ENCODE results near the gene C7orf25. TPM values are rescaled to one million over a fixed set of nuclear protein-coding genes. Genes with fewer than 3 reads are reported as not detected.
A peak's percentile ranks its signal among the peaks of the same experiment; 100 is the strongest.

Gene C7orf25
- total RNA-seq, 1 donor from 2014 or later, result 5.8 TPM

DNA sequence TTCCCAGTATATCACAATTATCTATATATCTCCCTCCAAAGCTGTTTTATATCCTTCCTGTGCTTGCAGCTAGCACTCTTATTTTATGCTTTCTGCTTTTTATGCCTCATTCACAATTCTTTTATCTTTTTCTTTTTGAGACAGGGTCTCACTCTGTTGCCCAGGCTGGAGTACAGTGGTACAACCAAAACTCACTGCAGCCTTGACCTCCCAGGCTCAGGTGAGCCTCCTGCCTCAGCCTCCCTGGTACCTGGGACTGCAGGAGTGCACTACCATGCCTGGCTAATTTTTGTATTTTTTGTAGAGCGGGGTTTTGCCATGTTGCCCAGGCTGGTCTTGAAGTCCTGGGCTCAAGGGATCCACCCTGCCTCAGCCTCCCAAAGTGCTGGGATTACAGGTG lies 5.7 kb downstream of the C7orf25 start:
- H3K36me3 Mint-ChIP-seq, result peaks cover 3% of the 10 kb centered on the region
- TF ChIP-seq, protein P1, sequence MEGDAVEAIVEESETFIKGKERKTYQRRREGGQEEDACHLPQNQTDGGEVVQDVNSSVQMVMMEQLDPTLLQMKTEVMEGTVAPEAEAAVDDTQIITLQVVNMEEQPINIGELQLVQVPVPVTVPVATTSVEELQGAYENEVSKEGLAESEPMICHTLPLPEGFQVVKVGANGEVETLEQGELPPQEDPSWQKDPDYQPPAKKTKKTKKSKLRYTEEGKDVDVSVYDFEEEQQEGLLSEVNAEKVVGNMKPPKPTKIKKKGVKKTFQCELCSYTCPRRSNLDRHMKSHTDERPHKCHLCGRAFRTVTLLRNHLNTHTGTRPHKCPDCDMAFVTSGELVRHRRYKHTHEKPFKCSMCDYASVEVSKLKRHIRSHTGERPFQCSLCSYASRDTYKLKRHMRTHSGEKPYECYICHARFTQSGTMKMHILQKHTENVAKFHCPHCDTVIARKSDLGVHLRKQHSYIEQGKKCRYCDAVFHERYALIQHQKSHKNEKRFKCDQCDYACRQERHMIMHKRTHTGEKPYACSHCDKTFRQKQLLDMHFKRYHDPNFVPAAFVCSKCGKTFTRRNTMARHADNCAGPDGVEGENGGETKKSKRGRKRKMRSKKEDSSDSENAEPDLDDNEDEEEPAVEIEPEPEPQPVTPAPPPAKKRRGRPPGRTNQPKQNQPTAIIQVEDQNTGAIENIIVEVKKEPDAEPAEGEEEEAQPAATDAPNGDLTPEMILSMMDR (IDR thresholded peaks at IDR 0.05; ENCODE audit: unreplicated experiment), result no peak
- H3K4me3 Mint-ChIP-seq, result no peak overlapping the region
- DNase-seq (ENCODE audit: low spot score in 2 of 2, unreplicated experiment in 2 of 2), result no peak
- no peak overlapping the region for H3K27ac Mint-ChIP-seq
- no peaks in the 10 kb centered on the region for H3K9me3 Mint-ChIP-seq
- H3K27me3 Mint-ChIP-seq (ENCODE audit: low read depth), result peaks cover 6% of the 10 kb centered on the region
- peaks cover 13% of the 10 kb centered on the region for H3K4me1 Mint-ChIP-seq

DNA sequence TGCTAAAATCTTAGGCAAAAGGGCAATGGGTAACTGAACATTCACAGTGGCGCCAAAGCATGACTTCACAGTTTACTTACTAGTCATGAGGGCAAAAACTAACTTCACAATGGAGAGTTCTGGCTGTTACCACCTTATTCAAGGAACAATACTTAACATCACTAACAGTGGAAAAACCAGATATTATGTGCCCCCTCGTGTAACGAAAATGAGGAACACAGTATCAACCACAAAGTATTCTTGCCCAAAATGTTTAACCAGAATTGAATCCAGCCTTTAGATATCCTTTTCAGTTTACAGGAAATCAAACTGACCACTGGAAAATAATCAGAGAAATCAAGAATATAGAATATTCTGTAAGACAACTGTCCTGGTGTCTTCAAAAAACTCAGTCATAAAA lies 9.5 kb downstream of the C7orf25 start:
- H3K9me3 Mint-ChIP-seq, result peaks cover 12% of the 10 kb centered on the region
- no peak for DNase-seq (ENCODE audit: low spot score in 2 of 2, unreplicated experiment in 2 of 2)
- H3K4me3 Mint-ChIP-seq, result no peak overlapping the region
- peaks cover 6% of the 10 kb centered on the region for H3K27me3 Mint-ChIP-seq (ENCODE audit: low read depth)
- H3K36me3 Mint-ChIP-seq, result no peaks in the 10 kb centered on the region
- no peak overlapping the region for H3K27ac Mint-ChIP-seq
- TF ChIP-seq, protein P1 (IDR thresholded peaks at IDR 0.05; ENCODE audit: unreplicated experiment), result no peak
- H3K4me1 Mint-ChIP-seq, result no peaks in the 10 kb centered on the region

DNA sequence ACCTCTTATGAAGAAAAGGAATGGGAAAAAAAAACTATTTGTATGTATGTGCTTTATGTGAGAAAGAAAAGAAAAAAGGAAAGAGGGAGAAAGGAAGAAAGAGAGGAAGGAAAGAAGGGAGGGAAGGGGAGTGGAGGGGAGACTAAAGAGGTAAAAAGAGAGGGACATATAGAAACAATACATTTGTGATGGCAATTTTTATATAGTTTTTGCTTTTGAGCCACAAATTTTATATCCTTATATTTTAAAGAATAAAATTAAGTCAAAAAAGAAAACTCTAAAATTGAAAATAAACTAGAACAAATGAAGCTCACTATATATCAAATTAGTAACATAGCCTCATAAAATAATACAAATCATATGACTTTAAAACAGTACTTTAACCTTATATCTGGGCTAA lies 11.0 kb downstream of the C7orf25 start:
- peaks cover 25% of the 10 kb centered on the region for H3K9me3 Mint-ChIP-seq
- no peak for DNase-seq (ENCODE audit: low spot score in 2 of 2, unreplicated experiment in 2 of 2)
- no peaks in the 10 kb centered on the region for H3K36me3 Mint-ChIP-seq
- no peak overlapping the region for H3K27ac Mint-ChIP-seq
- peaks cover 6% of the 10 kb centered on the region for H3K27me3 Mint-ChIP-seq (ENCODE audit: low read depth)
- TF ChIP-seq, protein P1 (IDR thresholded peaks at IDR 0.05; ENCODE audit: unreplicated experiment), result no peak
- H3K4me1 Mint-ChIP-seq, result no peaks in the 10 kb centered on the region
- H3K4me3 Mint-ChIP-seq, result no peak overlapping the region

DNA sequence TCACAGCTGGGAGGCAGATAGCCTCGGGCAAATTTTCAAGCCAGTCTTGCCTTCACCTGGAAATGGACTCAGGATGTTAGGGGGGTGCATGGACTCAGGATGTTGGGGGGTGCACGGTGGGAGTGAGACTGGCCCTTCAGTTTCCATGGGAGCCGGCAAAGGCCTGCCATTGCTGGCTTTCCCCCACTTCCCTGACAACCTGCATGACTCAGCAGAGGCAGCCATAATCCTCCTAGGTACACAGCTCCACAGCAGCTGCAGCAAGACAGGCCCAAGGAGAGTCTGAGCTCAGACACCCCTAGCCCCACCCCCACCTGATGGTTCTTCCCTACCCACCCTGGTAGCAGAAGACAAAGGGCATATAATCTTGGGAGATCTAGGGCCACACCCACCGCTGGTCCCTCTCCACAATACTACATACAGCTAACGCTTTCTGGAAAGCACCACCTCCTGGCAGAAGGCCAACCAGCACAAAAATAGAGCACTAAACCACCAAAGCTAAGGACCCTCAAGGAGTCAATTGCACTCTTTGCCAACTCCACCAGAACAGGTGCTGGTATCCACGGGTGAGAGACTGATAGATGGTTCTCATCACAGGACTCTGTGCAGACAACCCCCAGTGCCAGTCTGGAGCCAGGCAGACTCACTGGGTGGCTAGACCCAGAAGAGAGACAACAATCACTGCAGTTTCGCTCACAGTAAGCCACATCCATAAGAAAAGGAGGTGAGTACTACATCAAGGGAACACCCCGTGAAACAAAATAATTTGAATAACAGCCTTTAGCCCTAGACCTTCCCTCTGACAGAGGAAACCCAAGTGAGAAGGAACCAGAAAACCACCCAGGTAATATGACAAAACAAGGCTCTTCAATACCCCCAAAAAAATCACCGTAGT lies 18.3 kb downstream of the C7orf25 start:
- H3K27ac Mint-ChIP-seq, result no peak overlapping the region
- TF ChIP-seq, protein P1 (IDR thresholded peaks at IDR 0.05; ENCODE audit: unreplicated experiment), result no peak
- H3K4me3 Mint-ChIP-seq, result no peak overlapping the region
- peaks cover 6% of the 10 kb centered on the region for H3K4me1 Mint-ChIP-seq
- H3K27me3 Mint-ChIP-seq (ENCODE audit: low read depth), result no peaks in the 10 kb centered on the region
- H3K9me3 Mint-ChIP-seq, result peaks cover 43% of the 10 kb centered on the region
- DNase-seq (ENCODE audit: low spot score in 2 of 2, unreplicated experiment in 2 of 2), result no peak
- H3K36me3 Mint-ChIP-seq, result peaks cover 15% of the 10 kb centered on the region

DNA sequence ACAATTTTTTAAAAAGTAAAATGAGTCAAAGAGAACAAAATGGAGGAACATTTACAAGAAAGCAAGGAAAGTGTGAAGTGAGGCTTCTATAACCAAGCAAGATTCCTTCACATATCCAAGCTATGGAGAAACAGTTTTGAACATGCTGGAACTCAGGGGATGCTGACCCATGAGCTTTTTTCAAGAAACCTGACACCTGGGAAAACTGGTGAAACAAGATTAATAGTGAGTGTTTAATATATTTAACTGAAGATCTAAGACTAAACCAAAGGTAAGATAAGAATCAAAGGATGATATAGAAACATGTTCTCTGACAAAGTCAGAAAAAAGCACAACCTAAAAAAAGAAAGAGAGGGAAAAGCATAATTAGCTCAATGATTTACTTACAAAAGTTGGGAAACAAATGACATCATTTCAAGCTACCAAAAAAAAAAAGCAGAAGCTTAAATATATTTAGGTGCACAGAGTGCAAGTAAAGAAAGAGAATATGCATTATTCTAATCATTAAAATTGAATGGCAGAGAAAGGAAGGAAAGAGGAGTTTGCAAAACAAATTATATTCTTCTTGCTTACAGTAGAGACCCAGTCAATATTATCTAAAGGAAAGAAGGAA lies 24.9 kb downstream of the C7orf25 start:
- Mint-ChIP-seq H3K27ac (peak overlapping the region; percentile 15), H3K36me3 (no peaks in the 10 kb centered on the region), H3K27me3 (ENCODE audit: low read depth) (no peaks in the 10 kb centered on the region), H3K9me3 (no peaks in the 10 kb centered on the region), H3K4me1 (peaks cover 25% of the 10 kb centered on the region), H3K4me3 (peak overlapping the region; percentile 80)
- TF ChIP-seq, protein P1 (IDR thresholded peaks at IDR 0.05; ENCODE audit: unreplicated experiment), result no peak
- no peak for DNase-seq (ENCODE audit: low spot score in 2 of 2, unreplicated experiment in 2 of 2)
